GM12872 (cell line): ENCODE measurements around the gene BCL2A1.

Experiments used
- TF ChIP-seq, protein P1 (sequence below): IDR thresholded peaks from 3 replicates; pipeline ENCODE4 v1.5.1; 2011; ENCODE audit warnings: low read depth, mild to moderate bottlenecking, low read length, moderate library complexity; ENCODE audit not compliant: insufficient read depth

Gene BCL2A1

DNA sequence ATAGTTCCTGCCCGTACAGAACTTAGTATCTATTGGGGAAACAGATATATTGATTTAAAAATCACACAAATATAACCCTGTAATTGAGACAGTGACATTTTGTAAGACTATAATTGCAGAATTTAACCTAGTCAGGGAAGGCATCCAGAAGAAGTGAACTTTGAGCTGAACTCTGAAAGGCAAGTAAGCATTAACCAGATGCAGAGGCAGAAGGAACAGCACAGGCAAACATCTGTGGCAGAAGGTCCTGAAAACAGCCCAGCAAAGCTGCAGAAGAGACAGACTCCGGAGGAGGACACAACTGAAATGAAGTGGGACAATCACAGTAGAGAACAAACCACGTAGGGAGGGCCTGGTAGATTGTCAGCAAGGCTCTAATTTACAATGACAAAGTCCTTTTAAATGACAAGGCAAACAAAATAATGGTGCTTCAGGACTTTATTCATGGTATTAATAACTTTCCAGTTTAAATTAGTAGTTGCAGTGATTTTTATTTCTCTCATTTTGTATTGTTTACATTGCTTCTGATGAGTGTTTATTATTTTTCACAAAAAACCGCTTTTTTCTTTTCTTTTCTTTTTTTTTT lies 14.5 kb downstream of the BCL2A1 start:
- TF ChIP-seq, protein P1, sequence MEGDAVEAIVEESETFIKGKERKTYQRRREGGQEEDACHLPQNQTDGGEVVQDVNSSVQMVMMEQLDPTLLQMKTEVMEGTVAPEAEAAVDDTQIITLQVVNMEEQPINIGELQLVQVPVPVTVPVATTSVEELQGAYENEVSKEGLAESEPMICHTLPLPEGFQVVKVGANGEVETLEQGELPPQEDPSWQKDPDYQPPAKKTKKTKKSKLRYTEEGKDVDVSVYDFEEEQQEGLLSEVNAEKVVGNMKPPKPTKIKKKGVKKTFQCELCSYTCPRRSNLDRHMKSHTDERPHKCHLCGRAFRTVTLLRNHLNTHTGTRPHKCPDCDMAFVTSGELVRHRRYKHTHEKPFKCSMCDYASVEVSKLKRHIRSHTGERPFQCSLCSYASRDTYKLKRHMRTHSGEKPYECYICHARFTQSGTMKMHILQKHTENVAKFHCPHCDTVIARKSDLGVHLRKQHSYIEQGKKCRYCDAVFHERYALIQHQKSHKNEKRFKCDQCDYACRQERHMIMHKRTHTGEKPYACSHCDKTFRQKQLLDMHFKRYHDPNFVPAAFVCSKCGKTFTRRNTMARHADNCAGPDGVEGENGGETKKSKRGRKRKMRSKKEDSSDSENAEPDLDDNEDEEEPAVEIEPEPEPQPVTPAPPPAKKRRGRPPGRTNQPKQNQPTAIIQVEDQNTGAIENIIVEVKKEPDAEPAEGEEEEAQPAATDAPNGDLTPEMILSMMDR = no peak

DNA sequence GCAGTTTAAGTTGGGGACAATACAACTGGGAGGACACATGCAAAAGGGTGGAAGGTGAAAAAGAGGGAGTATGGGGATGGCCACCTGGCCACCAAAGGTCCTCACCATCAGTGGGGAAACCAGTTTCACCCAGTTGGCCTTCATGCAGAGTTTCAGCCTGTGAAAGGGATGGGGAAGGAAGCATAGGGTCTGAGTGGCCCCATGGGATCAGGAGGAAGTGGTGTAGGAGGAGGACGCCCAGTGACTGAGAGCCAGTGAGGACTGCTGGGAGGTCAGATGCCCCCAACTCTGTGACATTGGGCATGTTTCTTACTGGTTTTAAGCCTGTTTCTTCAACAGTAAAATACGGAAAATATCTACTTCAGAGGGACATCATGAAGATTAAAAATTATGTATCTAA lies 16.3 kb downstream of the BCL2A1 start:
- TF ChIP-seq, protein P1 = no peak

DNA sequence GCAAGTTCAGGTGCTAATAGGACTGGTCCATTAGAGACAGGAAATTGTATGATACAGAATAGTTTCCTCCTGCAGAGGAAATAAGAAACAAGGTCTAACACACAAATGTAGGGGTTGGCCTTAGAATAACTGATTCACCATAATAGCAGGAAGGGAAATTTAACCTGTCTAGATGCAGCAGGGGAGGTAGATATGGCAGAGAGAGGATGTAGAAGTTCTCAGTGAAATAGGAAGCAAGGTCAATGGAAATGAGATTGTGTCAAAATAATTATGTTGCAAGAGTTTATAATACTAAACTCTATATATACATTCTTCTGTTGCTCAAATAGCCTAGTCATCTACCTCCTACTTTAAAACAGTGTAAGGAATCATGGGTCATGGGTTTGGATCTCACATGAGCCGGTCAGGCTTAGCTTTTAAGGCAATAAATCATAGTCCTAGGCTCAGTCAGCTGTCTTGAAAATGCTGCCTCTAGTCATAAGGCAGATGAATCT lies 17.0 kb downstream of the BCL2A1 start:
- TF ChIP-seq, protein P1 = no peak

DNA sequence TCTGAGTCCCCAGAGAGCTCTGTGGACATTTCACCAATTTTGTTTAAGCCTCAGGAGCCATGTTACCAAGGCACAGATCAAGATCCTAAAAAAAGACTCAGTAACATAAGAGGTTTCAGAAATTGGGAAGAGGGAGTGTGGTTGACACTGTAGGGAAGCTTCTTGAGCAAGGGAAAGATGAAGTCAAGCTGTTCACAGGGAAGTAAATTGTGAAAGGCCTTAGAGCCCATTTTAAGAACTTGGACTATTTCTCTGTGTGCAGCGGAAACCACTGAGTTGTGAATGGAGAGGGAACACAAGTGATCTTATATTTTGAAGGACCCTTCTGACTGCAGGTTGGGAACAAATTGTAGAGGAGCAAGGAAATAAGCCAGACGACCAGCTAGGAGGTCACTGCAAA lies 18.7 kb downstream of the BCL2A1 start:
- TF ChIP-seq, protein P1 = no peak

DNA sequence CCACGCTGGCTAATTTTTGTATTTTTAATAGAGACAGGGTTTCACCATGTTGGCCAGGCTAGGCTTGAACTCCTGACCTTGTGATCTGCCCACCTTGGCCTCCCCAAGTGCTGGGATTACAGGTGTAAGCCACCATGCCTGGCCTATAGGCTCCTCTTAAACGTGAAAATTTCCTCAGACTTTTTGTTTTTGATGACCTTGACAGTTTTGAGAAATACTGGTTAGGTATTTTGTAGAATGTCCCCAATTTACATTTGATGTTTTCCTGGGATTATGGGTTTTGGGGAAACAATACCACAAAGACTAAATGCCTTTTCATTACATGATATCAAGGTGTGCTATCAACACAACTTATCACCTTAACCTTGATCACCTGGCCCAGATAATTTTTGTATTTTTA lies 20.7 kb downstream of the BCL2A1 start:
- TF ChIP-seq, protein P1 = no peak

DNA sequence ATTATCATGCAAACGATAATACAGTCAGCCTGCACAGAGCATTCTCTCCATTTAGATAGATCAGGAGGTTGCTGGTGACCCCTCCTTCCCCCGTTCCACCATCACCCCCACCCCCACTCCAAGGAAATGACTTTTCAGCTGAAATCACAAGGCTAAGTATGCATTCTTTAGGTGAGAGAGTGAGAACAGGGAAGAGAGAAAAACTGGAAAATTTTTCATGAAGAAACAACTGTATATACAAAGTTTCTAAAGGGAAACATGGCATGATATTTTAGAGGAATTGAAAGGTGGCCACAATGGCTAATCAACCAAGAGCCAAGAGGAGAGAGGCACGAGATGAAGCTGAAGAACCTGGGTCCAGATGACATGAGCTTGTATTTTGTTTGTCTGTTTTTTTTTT lies 22.2 kb downstream of the BCL2A1 start:
- TF ChIP-seq, protein P1 = no peak

DNA sequence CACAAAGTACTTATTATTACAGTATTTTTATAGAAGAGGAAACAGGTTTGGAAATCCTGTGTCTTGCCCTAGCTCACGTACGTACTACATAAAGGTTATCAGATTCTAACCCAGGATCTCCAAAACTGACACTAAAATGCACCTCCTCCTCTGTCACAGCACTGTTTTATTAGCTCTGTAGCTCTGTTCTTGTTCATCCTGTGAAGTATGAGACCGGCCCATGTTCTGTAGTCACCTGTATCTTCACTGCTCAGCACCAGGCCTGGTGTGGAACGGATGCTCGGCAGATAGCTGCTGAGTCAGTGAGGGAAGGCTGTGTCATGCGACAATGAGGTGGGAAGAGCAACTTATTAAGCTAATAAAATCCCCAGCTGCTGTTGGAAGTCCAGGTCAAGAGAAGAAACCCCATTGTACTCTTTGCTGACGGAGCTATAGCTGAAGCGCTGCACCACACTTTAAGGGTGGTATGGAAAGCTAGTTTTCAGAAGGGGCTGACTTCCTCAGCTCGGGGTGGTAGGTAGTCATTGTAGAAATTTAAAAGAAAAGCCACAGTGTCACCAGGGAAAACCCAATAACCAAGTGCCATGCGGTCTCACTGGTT lies 22.8 kb downstream of the BCL2A1 start:
- TF ChIP-seq, protein P1 = no peak

DNA sequence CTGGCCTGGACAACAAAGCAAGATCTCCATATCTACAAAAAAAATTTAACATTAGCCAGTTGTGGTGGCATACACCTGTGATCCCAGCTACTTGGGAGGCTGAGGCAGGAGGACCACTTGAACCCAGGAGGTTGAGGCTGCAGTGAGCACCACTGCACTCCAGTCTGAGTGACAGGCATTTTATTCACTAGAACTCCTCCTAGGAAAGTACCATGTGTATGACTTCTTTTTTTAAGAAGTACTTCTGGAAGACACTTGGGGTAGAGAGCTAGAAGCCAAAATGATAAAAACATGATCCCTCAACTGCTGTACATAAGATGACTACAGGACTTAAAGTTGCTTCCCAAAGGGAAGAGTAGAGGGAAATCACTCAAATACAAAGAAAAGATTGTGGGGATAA lies 24.0 kb downstream of the BCL2A1 start:
- TF ChIP-seq, protein P1 = no peak
